HTERT RPE-1 (cell line): Measurements from ENCODE around the gene ADRA1B.
"Not testable (repeated sequence)": the region's sequence is repeated elsewhere in the genome, so short reads cannot be mapped to it uniquely, and the experiment has no call there.

ENCODE experiments used
- in situ Hi-C: fragments of 300-500 bp; cut with MboI; formaldehyde crosslinking; loops from 4 replicates; pipeline ENCODE4 v1.14.3; 2020; ENCODE audit warnings: low sequenced_read_pairs

The ADRA1B gene

GRCh38 chr5:160009591-160009989, 93.3 kb downstream of the ADRA1B start:
- in situ Hi-C loops, result no loop called here

- in situ Hi-C loops, result no loop called here
Observed at GRCh38 chr5:160011471-160011870, 95.2 kb downstream of the ADRA1B start.

GRCh38 chr5:160014197-160014596, 97.9 kb downstream of the ADRA1B start:
- in situ Hi-C loops, result not testable (repeated sequence)

GRCh38 chr5:160018945-160019625, 102.8 kb downstream of the ADRA1B start:
- in situ Hi-C loops, result no loop called here

- in situ Hi-C loops, result no loop called here
Observed at GRCh38 chr5:160020266-160020770, 104.0 kb downstream of the ADRA1B start.

- in situ Hi-C loops, result no loop called here
Observed at GRCh38 chr5:160020964-160021363, 104.7 kb downstream of the ADRA1B start.

- in situ Hi-C loops, result no loop called here
Observed at GRCh38 chr5:160021831-160022446, 105.7 kb downstream of the ADRA1B start.
